ENCODE results near the gene KRTAP13-3.

Gene KRTAP13-3

GRCh38 chr21:30439975-30440374 lies 14.2 kb upstream of the KRTAP13-3 start, which contains the start of gene KRTAP15-1:
KRTAP15-1 (plus strand) TSS chr21:30440275; CDS start chr21:30440328, 53 bp downstream.
- H3K27ac ChIP-seq (ENCODE audit: low read depth, low read length), result no peak within 1 kb of the TSS
- H3K4me3 ChIP-seq (ENCODE audit: low read length), result no peak within 1 kb of the TSS
- TF ChIP-seq EZH2phosphoT487 (IDR thresholded peaks at IDR 0.05; ENCODE audit: borderline replicate concordance, low read length) (no peak), CTCF (IDR thresholded peaks at IDR 0.05; ENCODE audit: low read depth, low read length, poor library complexity, severe bottlenecking) (no peak)
- no peaks in the 10 kb centered on the region for H3K9me2 ChIP-seq (replicated peaks; ENCODE audit: control insufficient read depth, low read length)
- H3K9me3 ChIP-seq (ENCODE audit: control insufficient read depth, insufficient read depth, low read length), result no peaks in the 10 kb centered on the region
- no peaks in the 10 kb centered on the region for H3K79me2 ChIP-seq (ENCODE audit: control insufficient read depth, low read length)
- no peaks in the 10 kb centered on the region for H3K4me1 ChIP-seq (ENCODE audit: control insufficient read depth, low read length)
- H3K36me3 ChIP-seq (ENCODE audit: control insufficient read depth, low read length), result no peaks in the 10 kb centered on the region
- H3K4me2 ChIP-seq (ENCODE audit: low read length), result no peak within 1 kb of the TSS
- H4K20me1 ChIP-seq (ENCODE audit: control insufficient read depth, insufficient read depth, low read depth, low read length), result no peaks in the 10 kb centered on the region
- no peaks in the 10 kb centered on the region for H3F3A ChIP-seq (ENCODE audit: control insufficient read depth, insufficient read depth)
- no peaks in the 10 kb centered on the region for H3K27me3 ChIP-seq (ENCODE audit: control insufficient read depth, low read length)

GRCh38 chr21:30437010-30437565 lies 11.4 kb upstream of the KRTAP13-3 start:
- no peaks in the 10 kb centered on the region for H3K9me3 ChIP-seq (ENCODE audit: control insufficient read depth, insufficient read depth, low read length)
- TF ChIP-seq EZH2phosphoT487 (IDR thresholded peaks at IDR 0.05; ENCODE audit: borderline replicate concordance, low read length) (no peak), CTCF (IDR thresholded peaks at IDR 0.05; ENCODE audit: low read depth, low read length, poor library complexity, severe bottlenecking) (no peak)
- H3K27ac ChIP-seq (ENCODE audit: low read depth, low read length), result no peak overlapping the region
- H4K20me1 ChIP-seq (ENCODE audit: control insufficient read depth, insufficient read depth, low read depth, low read length), result no peaks in the 10 kb centered on the region
- no peaks in the 10 kb centered on the region for H3K27me3 ChIP-seq (ENCODE audit: control insufficient read depth, low read length)
- no peak overlapping the region for H3K4me2 ChIP-seq (ENCODE audit: low read length)
- H3K4me1 ChIP-seq (ENCODE audit: control insufficient read depth, low read length), result no peaks in the 10 kb centered on the region
- H3K9me2 ChIP-seq (replicated peaks; ENCODE audit: control insufficient read depth, low read length), result no peaks in the 10 kb centered on the region
- no peaks in the 10 kb centered on the region for H3K36me3 ChIP-seq (ENCODE audit: control insufficient read depth, low read length)
- H3F3A ChIP-seq (ENCODE audit: control insufficient read depth, insufficient read depth), result no peaks in the 10 kb centered on the region
- H3K79me2 ChIP-seq (ENCODE audit: control insufficient read depth, low read length), result no peaks in the 10 kb centered on the region
- H3K4me3 ChIP-seq (ENCODE audit: low read length), result no peak overlapping the region

- no peak for TF ChIP-seq EZH2phosphoT487 (IDR thresholded peaks at IDR 0.05; ENCODE audit: borderline replicate concordance, low read length)
- peak; percentile 73 for TF ChIP-seq CTCF (IDR thresholded peaks at IDR 0.05; ENCODE audit: low read depth, low read length, poor library complexity, severe bottlenecking)
- Histone ChIP-seq H4K20me1 (ENCODE audit: control insufficient read depth, insufficient read depth, low read depth, low read length) (no peaks in the 10 kb centered on the region), H3K4me3 (ENCODE audit: low read length) (no peak overlapping the region), H3F3A (ENCODE audit: control insufficient read depth, insufficient read depth) (no peaks in the 10 kb centered on the region), H3K4me1 (ENCODE audit: control insufficient read depth, low read length) (no peaks in the 10 kb centered on the region), H3K9me3 (ENCODE audit: control insufficient read depth, insufficient read depth, low read length) (no peaks in the 10 kb centered on the region), H3K27ac (ENCODE audit: low read depth, low read length) (no peak overlapping the region), H3K27me3 (ENCODE audit: control insufficient read depth, low read length) (no peaks in the 10 kb centered on the region), H3K36me3 (ENCODE audit: control insufficient read depth, low read length) (no peaks in the 10 kb centered on the region), H3K79me2 (ENCODE audit: control insufficient read depth, low read length) (no peaks in the 10 kb centered on the region), H3K4me2 (ENCODE audit: low read length) (no peak overlapping the region), H3K9me2 (replicated peaks; ENCODE audit: control insufficient read depth, low read length) (no peaks in the 10 kb centered on the region)
These were observed 8.4 kb upstream of the KRTAP13-3 start for GRCh38 chr21:30434033-30434631.

All from DOHH2 (cell line).